CD8-positive, alpha-beta memory T cell (primary cell): Measurements from ENCODE around the gene CDK17. TPM values are rescaled to one million over a fixed set of nuclear protein-coding genes. Genes with fewer than 3 reads are reported as not detected.

Source experiments
- CTCF ChIA-PET: fragments of 350-600 bp; sonication (Branson Sonifier 250); formaldehyde crosslinking; loops from one replicate; lab custom pipeline; 2021; ENCODE audit warnings: antibody characterized with exemption; lab: Charles Lee
- POLR2A ChIA-PET: fragments of 350-600 bp; sonication (Branson Sonifier 250); formaldehyde crosslinking; loops from one replicate; lab custom pipeline; 2021; ENCODE audit warnings: antibody characterized with exemption; lab: Charles Lee
- DNase-seq, 5 donors: peaks; one replicate each; pipeline versions ENCODE4 v3.0.0 to v3.0.0-alpha.2; 2020 to 2022; ENCODE audit warnings: mixed read lengths in 1 of 5
- H3K27ac ChIP-seq: one replicate; pipeline ENCODE4 v1.7.0; 2013; ENCODE audit warnings: low read depth, mild to moderate bottlenecking, low read length, moderate library complexity
- H3K27me3 ChIP-seq: 2 replicates; pipeline ENCODE4 v1.7.0; 2013; ENCODE audit warnings: low read length, mild to moderate bottlenecking; ENCODE audit not compliant: insufficient read depth, poor library complexity, severe bottlenecking
- H3K36me3 ChIP-seq: 2 replicates; pipeline ENCODE4 v1.7.0; 2013; ENCODE audit warnings: mild to moderate bottlenecking, low read length, moderate library complexity; ENCODE audit not compliant: insufficient read depth
- H3K4me1 ChIP-seq: 2 replicates; pipeline ENCODE4 v1.7.0; 2013; ENCODE audit warnings: mild to moderate bottlenecking, low read length, moderate library complexity; ENCODE audit not compliant: insufficient read depth
- H3K4me3 ChIP-seq: 2 replicates; pipeline ENCODE4 v1.7.0; 2013; ENCODE audit warnings: mild to moderate bottlenecking, low read length
- H3K9me3 ChIP-seq: 2 replicates; pipeline ENCODE4 v1.7.0; 2013; ENCODE audit warnings: mild to moderate bottlenecking, low read length
- H3K27ac Mint-ChIP-seq, 8 donors: one replicate each; pipeline ENCODE4 v1.8.0; 2020 to 2021; ENCODE audit warnings: mixed read lengths in 8 of 8, mild to moderate bottlenecking in 6 of 8, inconsistent platforms in 3 of 8, moderate library complexity in 3 of 8
- H3K27me3 Mint-ChIP-seq, 2 donors: one replicate each; pipeline ENCODE4 v1.8.0; 2020 to 2021; ENCODE audit warnings: mixed read lengths in 2 of 2, mild to moderate bottlenecking in 1 of 2, moderate library complexity in 1 of 2
- H3K36me3 Mint-ChIP-seq, 3 donors: one replicate each; pipeline ENCODE4 v1.8.0; 2020 to 2021; ENCODE audit warnings: mixed read lengths in 3 of 3, inconsistent platforms in 1 of 3, mild to moderate bottlenecking in 1 of 3
- H3K4me1 Mint-ChIP-seq, 3 donors: one replicate each; pipeline ENCODE4 v1.8.0; 2020 to 2021; ENCODE audit warnings: mixed read lengths in 3 of 3, inconsistent platforms in 1 of 3, mild to moderate bottlenecking in 1 of 3
- H3K4me3 Mint-ChIP-seq, 7 donors: one replicate each; pipeline ENCODE4 v1.8.0; 2020 to 2021; ENCODE audit warnings: mixed read lengths in 7 of 7, mild to moderate bottlenecking in 6 of 7, moderate library complexity in 4 of 7, inconsistent platforms in 2 of 7
- H3K9me3 Mint-ChIP-seq, 5 donors: one replicate each; pipeline ENCODE4 v1.8.0; 2020 to 2022; ENCODE audit warnings: mixed read lengths in 5 of 5, mild to moderate bottlenecking in 3 of 5, moderate library complexity in 2 of 5, inconsistent platforms in 1 of 5
- polyA plus RNA-seq: library from polyadenylated mRNA; unstranded; fragments of 300-500 nt; fragmentation: Illumina TruSeq; gene quantifications from one replicate; pipeline ENCODE4 v1.2.3, GENCODE V29; 2021
- total RNA-seq, 2 experiments: library from RNA; stranded (reverse); gene quantifications; one replicate each; pipeline ENCODE4 v1.2.3, GENCODE V29; 2021

Gene CDK17
- total and polyA plus RNA-seq, 3 experiments from 2014 or later = 34.6 to 40.0 (median 36.0) TPM

DNA sequence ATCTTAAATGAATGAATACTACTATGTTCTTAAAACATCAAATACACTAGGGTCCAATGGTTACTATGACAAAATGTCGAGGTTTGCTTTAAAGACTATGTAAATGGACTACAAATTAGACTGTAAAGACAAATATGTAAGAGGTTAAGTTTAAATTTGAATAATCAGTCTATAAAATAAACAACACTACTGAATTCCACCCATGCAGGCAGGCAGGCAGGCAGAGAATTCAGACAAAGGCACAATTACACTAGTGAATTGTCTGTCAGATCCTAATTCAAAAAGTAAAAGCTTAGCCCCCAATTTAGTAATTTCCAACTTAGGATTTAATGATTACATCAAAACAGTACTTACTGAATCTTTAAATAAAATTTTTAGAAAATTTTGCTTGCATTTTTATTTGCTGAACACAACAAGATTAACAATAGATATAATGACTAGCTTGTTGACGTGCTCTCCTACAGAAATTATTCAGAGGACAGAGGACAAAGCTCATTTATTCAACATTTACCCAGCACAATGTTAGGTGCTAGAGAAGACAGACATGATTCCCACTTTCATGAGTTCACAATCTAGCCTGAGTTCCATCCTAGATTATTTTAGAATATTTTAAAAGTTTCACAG, 97.4 kb downstream of the CDK17 start:
- Mint-ChIP-seq H3K4me3 (no peak overlapping the region), H3K4me1 (peaks cover 21 to 59% (median 44%) of the 10 kb centered on the region in 3 donors), H3K9me3 (no peaks in the 10 kb centered on the region), H3K27me3 (no peaks in the 10 kb centered on the region), H3K27ac (no peak overlapping the region), H3K36me3 (peaks cover 0 to 47% (median 14%) of the 10 kb centered on the region in 3 donors)
- Histone ChIP-seq H3K27me3 (no peaks in the 10 kb centered on the region), H3K4me1 (no peaks in the 10 kb centered on the region), H3K36me3 (peaks cover under 1% of the 10 kb centered on the region), H3K9me3 (no peaks in the 10 kb centered on the region), H3K27ac (no peak overlapping the region), H3K4me3 (no peak overlapping the region)
- CTCF ChIA-PET = interaction anchor here (1.3 to 1.4 kb wide), 3 partner anchors 96 to 213 kb away, joined by 3 to 4 read pairs (median 4); partner anchors contain the start of gene CFAP54
- DNase-seq = no peak
- POLR2A ChIA-PET = no interaction called here

DNA sequence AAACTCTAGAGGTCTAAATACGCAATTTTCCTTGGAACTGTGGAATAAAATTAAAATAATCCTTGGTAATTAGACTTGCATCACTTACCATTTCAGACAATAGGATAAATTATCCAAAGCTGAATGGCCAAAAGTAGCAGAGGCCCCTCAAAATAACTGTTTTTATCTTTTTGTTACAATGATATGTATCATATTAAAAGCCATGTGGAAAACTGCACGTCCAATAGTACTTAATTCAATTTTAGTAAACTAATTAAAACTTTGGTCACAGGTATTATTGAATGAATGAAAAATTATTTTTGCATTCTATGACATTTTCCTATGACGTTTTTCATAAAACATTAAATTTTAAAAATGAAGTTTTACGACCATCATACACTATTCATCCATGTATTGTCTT, 98.5 kb downstream of the CDK17 start:
- Histone ChIP-seq H3K4me3 (no peak overlapping the region), H3K27ac (no peak overlapping the region), H3K9me3 (no peaks in the 10 kb centered on the region), H3K36me3 (peaks cover 4% of the 10 kb centered on the region), H3K4me1 (no peaks in the 10 kb centered on the region), H3K27me3 (no peaks in the 10 kb centered on the region)
- Mint-ChIP-seq H3K27me3 (no peaks in the 10 kb centered on the region), H3K4me3 (no peak overlapping the region), H3K4me1 (peaks cover 21 to 55% (median 36%) of the 10 kb centered on the region in 3 donors), H3K27ac (no peak overlapping the region), H3K36me3 (peaks cover 3 to 51% (median 16%) of the 10 kb centered on the region in 3 donors), H3K9me3 (no peaks in the 10 kb centered on the region)
- ChIA-PET POLR2A (no interaction called here), CTCF (interaction anchor here (1.5 kb wide), 1 partner anchor 87 kb away, joined by 3 read pairs; no protein-coding TSS in a partner anchor)
- no peak for DNase-seq

DNA sequence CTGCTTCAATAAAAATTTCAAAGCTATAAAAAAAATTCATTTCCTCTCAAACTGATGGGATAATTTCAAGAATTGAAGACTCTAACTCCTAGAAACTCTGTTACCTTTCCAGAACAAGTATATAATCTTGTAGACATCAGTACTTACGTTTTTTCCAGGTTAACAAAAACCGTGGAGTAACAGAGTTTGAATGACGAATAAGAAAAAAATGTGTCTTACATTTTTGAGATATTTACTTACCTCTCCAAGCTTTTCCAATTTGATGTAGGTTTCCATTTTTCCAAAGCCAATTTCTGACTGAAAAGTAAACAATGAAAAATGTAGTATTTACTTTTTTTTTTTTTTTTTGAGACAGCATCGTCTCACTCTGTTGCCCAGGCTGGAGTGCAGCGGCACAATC, 100.2 kb downstream of the CDK17 start:
- Mint-ChIP-seq H3K9me3 (no peaks in the 10 kb centered on the region), H3K4me3 (no peak overlapping the region), H3K4me1 (peaks cover 23 to 57% (median 37%) of the 10 kb centered on the region in 3 donors), H3K27me3 (no peaks in the 10 kb centered on the region), H3K27ac (no peak overlapping the region), H3K36me3 (peaks cover 3 to 53% (median 14%) of the 10 kb centered on the region in 3 donors)
- Histone ChIP-seq H3K9me3 (no peaks in the 10 kb centered on the region), H3K36me3 (peaks cover 4% of the 10 kb centered on the region), H3K27me3 (no peaks in the 10 kb centered on the region), H3K27ac (no peak overlapping the region), H3K4me1 (peaks cover 8% of the 10 kb centered on the region), H3K4me3 (no peak overlapping the region)
- DNase-seq = no peak
- ChIA-PET POLR2A (interaction anchor here (1.2 kb wide), 1 partner anchor 134 kb away, joined by 6 read pairs; no protein-coding TSS in a partner anchor), CTCF (interaction anchor here (1.2 kb wide), 1 partner anchor 99 kb away, joined by 4 read pairs; no protein-coding TSS in a partner anchor)

- Mint-ChIP-seq H3K27me3 (no peaks in the 10 kb centered on the region), H3K4me3 (no peak overlapping the region), H3K36me3 (peaks cover 3 to 59% (median 16%) of the 10 kb centered on the region in 3 donors), H3K4me1 (peaks cover 27 to 42% (median 33%) of the 10 kb centered on the region in 3 donors), H3K9me3 (no peaks in the 10 kb centered on the region), H3K27ac (no peak overlapping the region)
- ChIA-PET CTCF (no interaction called here), POLR2A (no interaction called here)
- H3K27ac ChIP-seq = no peak overlapping the region
- H3K4me1 ChIP-seq = peaks cover 14% of the 10 kb centered on the region
- H3K9me3 ChIP-seq = no peaks in the 10 kb centered on the region
- DNase-seq = no peak
- H3K4me3 ChIP-seq = no peak overlapping the region
- no peaks in the 10 kb centered on the region for H3K27me3 ChIP-seq
- peaks cover 4% of the 10 kb centered on the region for H3K36me3 ChIP-seq
These were observed 102.7 kb downstream of the CDK17 start for GRCh38 chr12:96297504-96297903.

DNA sequence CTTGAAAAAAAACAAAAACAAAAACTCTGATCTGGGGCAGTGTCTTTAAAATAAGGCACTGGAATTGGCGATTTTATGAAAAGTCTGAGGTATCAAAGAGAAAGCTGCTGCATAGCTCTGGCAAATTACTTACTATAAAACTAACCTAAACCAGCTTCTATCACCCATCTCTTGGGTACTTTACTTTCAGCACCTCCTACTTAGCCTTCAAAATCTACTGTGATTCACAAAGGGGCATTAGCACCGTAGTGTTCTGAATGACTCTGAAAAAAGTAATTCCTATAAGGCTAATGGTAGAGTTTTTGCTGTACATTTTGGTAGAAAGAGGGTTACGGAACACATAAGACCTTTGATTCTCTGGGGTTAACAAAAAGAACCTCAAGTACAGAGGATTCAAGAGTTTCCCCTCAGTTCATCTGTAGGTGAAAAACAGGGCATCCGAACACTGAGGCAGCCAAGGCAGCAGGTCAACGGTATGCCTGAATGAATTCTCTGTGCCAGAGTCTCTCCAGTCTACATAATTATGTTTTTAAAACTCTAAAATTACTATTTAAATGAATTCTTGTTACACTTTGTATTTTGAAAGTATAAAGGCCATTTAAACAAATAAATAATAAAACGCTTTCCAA, 104.6 kb downstream of the CDK17 start:
- POLR2A ChIA-PET = no interaction called here
- H3K36me3 ChIP-seq = peaks cover 4% of the 10 kb centered on the region
- no peak overlapping the region for H3K27ac ChIP-seq

GRCh38 chr12:96294831-96295230, 105.4 kb downstream of the CDK17 start:
- POLR2A ChIA-PET = no interaction called here
- peak overlapping the region; percentile 34 to 77 (median 66) for H3K27ac Mint-ChIP-seq
- no peak overlapping the region for H3K27ac ChIP-seq

More for the DNA sequence above, 104.6 kb downstream of the CDK17 start:
- DNase-seq = no peak
- Histone ChIP-seq H3K4me1 (peaks cover 14% of the 10 kb centered on the region), H3K9me3 (no peaks in the 10 kb centered on the region), H3K4me3 (no peak overlapping the region), H3K27me3 (no peaks in the 10 kb centered on the region)
- Mint-ChIP-seq H3K36me3 (peaks cover 7 to 67% (median 17%) of the 10 kb centered on the region in 3 donors), H3K4me1 (peaks cover 23 to 32% (median 24%) of the 10 kb centered on the region in 3 donors), H3K27ac (peak overlapping the region; percentile 41 to 79 (median 70)), H3K4me3 (peak overlapping the region in 1 of 7 donors; percentile 36), H3K9me3 (no peaks in the 10 kb centered on the region), H3K27me3 (no peaks in the 10 kb centered on the region)
- CTCF ChIA-PET = interaction anchor here (0.7 kb wide), 1 partner anchor 105 kb away, joined by 5 read pairs; the partner anchor contains the start of gene CDK17

DNA sequence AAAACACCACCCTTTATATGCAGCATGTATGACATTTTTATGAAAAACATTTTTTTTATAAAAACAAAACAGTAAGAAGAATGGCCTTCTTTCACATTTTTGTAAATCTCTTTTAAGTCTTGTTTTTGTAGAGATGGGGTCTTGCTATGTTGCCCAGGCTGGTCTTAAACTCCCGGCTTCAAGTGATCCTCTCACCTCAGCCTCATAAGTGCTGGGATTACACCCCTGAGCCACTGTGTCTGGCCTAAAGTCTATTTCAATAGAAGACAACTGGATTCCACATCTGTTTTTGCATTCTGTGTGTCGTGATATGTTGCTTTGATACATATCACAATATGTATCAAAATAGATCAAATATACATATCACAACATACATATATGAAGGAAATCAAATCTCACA, 107.1 kb downstream of the CDK17 start:
- H3K27me3 Mint-ChIP-seq = no peaks in the 10 kb centered on the region
- peaks cover 14% of the 10 kb centered on the region for H3K4me1 ChIP-seq
- POLR2A ChIA-PET = no interaction called here
- H3K9me3 Mint-ChIP-seq = no peaks in the 10 kb centered on the region
- DNase-seq = no peak
- CTCF ChIA-PET = no interaction called here
- no peak overlapping the region for H3K27ac ChIP-seq
- H3K9me3 ChIP-seq = no peaks in the 10 kb centered on the region
- peaks cover 24 to 29% (median 28%) of the 10 kb centered on the region in 3 donors for H3K4me1 Mint-ChIP-seq
- peaks cover 16% of the 10 kb centered on the region for H3K36me3 ChIP-seq
- peak overlapping the region in 2 of 8 donors; percentile 22 to 60 for H3K27ac Mint-ChIP-seq
- no peak overlapping the region for H3K4me3 ChIP-seq
- no peak overlapping the region for H3K4me3 Mint-ChIP-seq
- no peaks in the 10 kb centered on the region for H3K27me3 ChIP-seq
- H3K36me3 Mint-ChIP-seq = peaks cover 11 to 72% (median 12%) of the 10 kb centered on the region in 3 donors

More at GRCh38 chr12:96294831-96295230, 105.4 kb downstream of the CDK17 start:
- H3K9me3 Mint-ChIP-seq = no peaks in the 10 kb centered on the region
- Histone ChIP-seq H3K4me1 (peaks cover 14% of the 10 kb centered on the region), H3K36me3 (peaks cover 4% of the 10 kb centered on the region), H3K27me3 (no peaks in the 10 kb centered on the region), H3K4me3 (no peak overlapping the region), H3K9me3 (no peaks in the 10 kb centered on the region)
- H3K36me3 Mint-ChIP-seq = peaks cover 7 to 70% (median 16%) of the 10 kb centered on the region in 3 donors
- peaks cover 23 to 31% (median 23%) of the 10 kb centered on the region in 3 donors for H3K4me1 Mint-ChIP-seq
- peak overlapping the region in 2 of 7 donors; percentile 10 to 37 for H3K4me3 Mint-ChIP-seq
- DNase-seq = peak in 1 of 5 donors; percentile 37
- CTCF ChIA-PET = interaction anchor here (0.7 kb wide), 1 partner anchor 106 kb away, joined by 5 read pairs; the partner anchor contains the start of gene CDK17
- no peaks in the 10 kb centered on the region for H3K27me3 Mint-ChIP-seq
